C4-2B (cell line): ENCODE results near the gene BPNT1.

Experiments
- ZFX ChIP-seq: fragments of 450-650 bp; IDR thresholded peaks from 2 replicates; pipeline ENCODE4 v1.6.1; 2017
- TF ChIP-seq, protein P1 (sequence below): fragments of 450-650 bp; conservative IDR thresholded peaks from 2 replicates; pipeline ENCODE4 v1.5.1; 2017; ENCODE audit warnings: mild to moderate bottlenecking

DNA sequence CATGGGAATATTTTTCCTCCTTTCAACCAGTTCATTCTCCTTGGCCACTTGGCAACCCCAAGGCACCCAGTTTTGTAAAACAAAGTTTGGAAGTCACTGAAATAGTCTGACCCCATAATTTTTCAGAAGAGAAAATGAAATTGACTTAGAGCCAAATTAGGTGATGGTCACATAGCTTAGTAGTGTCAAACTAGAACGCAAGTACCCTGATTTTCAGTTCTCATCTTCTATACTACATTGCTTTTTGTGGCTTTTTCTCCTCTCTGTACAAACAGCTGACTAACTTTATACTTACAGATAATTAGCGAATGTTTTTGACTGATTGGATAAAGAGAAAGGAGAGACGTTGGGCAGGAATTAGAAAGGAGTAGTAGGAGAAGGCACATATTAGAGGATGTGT lies 37.5 kb upstream of the BPNT1 start:
- TF ChIP-seq, protein P1, sequence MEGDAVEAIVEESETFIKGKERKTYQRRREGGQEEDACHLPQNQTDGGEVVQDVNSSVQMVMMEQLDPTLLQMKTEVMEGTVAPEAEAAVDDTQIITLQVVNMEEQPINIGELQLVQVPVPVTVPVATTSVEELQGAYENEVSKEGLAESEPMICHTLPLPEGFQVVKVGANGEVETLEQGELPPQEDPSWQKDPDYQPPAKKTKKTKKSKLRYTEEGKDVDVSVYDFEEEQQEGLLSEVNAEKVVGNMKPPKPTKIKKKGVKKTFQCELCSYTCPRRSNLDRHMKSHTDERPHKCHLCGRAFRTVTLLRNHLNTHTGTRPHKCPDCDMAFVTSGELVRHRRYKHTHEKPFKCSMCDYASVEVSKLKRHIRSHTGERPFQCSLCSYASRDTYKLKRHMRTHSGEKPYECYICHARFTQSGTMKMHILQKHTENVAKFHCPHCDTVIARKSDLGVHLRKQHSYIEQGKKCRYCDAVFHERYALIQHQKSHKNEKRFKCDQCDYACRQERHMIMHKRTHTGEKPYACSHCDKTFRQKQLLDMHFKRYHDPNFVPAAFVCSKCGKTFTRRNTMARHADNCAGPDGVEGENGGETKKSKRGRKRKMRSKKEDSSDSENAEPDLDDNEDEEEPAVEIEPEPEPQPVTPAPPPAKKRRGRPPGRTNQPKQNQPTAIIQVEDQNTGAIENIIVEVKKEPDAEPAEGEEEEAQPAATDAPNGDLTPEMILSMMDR: no peak
- no peak for TF ChIP-seq ZFX
